ENCODE measurements around the gene NAA80. TPM values are rescaled to one million over a fixed set of nuclear protein-coding genes. Genes with fewer than 3 reads are reported as not detected.

Gene NAA80
- total RNA-seq, 1 donor: 6.5 TPM

DNA sequence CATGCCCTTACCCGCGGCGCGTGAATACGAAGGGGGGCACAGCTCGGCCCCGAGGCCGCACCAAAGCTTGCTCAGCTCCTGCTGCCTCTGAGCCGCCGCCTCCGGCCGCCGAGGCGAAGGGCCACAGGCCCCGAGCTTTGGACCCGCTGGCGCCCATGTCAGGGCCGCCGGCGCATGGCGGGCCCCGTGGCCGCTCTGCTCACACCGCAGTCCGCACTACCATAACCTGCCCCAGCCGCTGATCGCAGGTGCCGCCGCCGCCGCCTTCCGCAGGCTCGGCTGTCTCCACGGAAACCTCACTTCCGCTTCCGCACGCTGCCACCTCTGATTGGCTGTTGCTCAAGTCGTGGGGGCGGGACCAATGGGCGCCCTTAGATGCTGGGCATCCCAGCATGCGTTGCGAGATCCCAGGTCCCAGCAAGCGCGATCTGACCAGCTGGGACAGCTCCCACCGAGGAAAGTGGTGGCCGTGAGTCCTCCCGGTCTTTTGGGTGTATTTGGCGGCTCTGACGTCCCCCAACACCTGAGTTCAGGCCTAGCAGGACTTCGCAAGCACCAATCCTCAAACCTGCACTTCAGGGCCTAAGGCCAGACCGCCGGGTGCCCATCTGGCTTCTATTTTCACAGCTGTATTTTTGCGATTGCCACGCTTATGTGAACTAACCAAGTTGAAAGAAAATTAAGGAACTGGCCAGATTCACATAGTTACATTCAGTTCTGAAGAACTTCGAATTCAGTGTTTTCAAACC, 28.9 kb upstream of the NAA80 start, which contains the start of gene TUSC2:
TSS of gene TUSC2 (minus strand) at position 281 of the 749 bp plus-strand sequence. CDS start at position 157, 124 bp downstream.
- TF ChIP-seq CTCF (IDR thresholded peaks at IDR 0.05; ENCODE audit: insufficient read depth, low read depth, low read length): no peak

DNA sequence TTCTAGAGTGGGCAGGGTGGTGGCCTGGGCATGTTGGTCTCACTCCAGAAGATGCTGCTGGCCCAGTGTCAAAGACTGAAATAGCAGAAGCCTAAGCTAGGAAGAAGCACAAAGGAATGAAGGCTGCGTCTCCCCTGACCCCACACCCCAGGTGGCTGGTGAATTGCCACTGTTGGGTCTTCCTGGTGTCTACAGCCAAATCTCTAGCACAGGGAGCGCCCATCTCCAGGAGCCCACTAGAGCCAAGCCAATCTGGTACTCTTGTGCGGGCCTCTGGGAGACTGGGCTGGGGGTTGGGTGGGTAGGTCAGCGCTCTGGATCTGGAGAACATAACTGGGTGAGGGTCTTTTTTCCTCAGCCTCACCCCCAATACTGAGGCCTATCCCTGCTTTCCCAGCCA, 27.9 kb upstream of the NAA80 start:
- TF ChIP-seq CTCF (IDR thresholded peaks at IDR 0.05; ENCODE audit: insufficient read depth, low read depth, low read length): no peak
- DNase-seq (ENCODE audit: low read depth): no peak
- H3K4me3 ChIP-seq (ENCODE audit: low read depth, low read length): peak overlapping the region; percentile 87

More for the DNA sequence above, 28.9 kb upstream of the NAA80 start, which contains the start of gene TUSC2:
- H3K4me3 ChIP-seq (ENCODE audit: low read depth, low read length): peak within 1 kb of the TSS; percentile 87
- DNase-seq (ENCODE audit: low read depth): peak; percentile 97

GRCh38 chr3:50326182-50326541, 27.0 kb upstream of the NAA80 start:
- H3K4me3 ChIP-seq (ENCODE audit: low read depth, low read length): no peak overlapping the region
- TF ChIP-seq CTCF (IDR thresholded peaks at IDR 0.05; ENCODE audit: insufficient read depth, low read depth, low read length): no peak
- no peak for DNase-seq (ENCODE audit: low read depth)

DNA sequence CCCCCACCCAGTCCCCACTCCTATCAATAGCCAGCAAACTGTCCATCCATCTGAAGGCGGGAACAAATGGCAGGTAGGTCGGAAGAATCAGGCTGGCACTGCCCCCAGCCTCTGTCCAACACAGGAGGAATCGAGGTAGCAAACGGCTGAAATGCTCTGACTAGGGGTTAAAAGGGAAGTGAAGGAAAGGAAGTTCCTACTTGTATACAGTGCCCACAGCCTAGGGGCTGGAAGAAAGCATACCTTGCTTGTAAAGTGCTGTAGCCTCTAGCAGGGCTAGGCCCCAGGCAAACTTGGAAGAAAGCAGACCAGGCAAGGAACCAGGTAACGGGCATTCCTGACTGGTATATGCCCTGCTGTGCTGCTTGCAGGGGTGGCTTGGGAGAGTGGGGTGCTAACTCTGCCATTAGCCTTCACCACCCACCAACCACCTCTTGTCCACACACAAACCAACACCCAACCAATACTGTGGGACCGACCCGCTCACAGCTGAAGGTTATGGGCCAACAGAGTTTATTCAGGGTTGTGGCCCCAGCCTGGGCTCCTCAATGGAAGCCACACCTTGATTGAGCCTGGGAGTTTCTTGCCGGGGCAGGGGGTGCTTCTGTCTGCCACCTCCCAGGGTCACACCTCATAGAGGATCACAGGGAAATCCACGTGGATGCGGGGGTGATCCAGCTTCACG, 26.4 kb upstream of the NAA80 start:
- no peak for DNase-seq (ENCODE audit: low read depth)
- no peak overlapping the region for H3K4me3 ChIP-seq (ENCODE audit: low read depth, low read length)
- no peak for TF ChIP-seq CTCF (IDR thresholded peaks at IDR 0.05; ENCODE audit: insufficient read depth, low read depth, low read length)

GRCh38 chr3:50325113-50325480, 25.9 kb upstream of the NAA80 start:
- DNase-seq (ENCODE audit: low read depth): no peak
- no peak for TF ChIP-seq CTCF (IDR thresholded peaks at IDR 0.05; ENCODE audit: insufficient read depth, low read depth, low read length)
- no peak overlapping the region for H3K4me3 ChIP-seq (ENCODE audit: low read depth, low read length)

- H3K4me3 ChIP-seq (ENCODE audit: low read depth, low read length): no peak overlapping the region
- DNase-seq (ENCODE audit: low read depth): peak; percentile 64
- peak; percentile 91 for TF ChIP-seq CTCF (IDR thresholded peaks at IDR 0.05; ENCODE audit: insufficient read depth, low read depth, low read length)
These were observed 25.3 kb upstream of the NAA80 start for GRCh38 chr3:50324351-50325112.

All from fibroblast of villous mesenchyme (primary cell).